Measurements from ENCODE around the gene LIN37. TPM values are rescaled to one million over a fixed set of nuclear protein-coding genes. Genes with fewer than 3 reads are reported as not detected.

The LIN37 gene
- total and polyA plus RNA-seq, 9 of the 15 experiments (the other 6 are each of a cell fraction or from before 2014, with no cell fraction given), result 1.2 to 12.5 (median 8.6) TPM

- TF ChIP-seq ZNF518B (CRISPR knock-in tag; IDR thresholded peaks at IDR 0.05) (no peak), TCF7L2 (IDR thresholded peaks at IDR 0.05; ENCODE audit: low read depth, low read length) (0 out of 2 replicates have a peak, but pooled peaks have one; percentile 2), SIX5 (IDR thresholded peaks at IDR 0.05; ENCODE audit: borderline replicate concordance in 1 of 2, insufficient read depth in 1 of 2, low read depth in 1 of 2, low read length in 2 of 2) (peak; percentile 94), SNIP1 (IDR thresholded peaks at IDR 0.05; ENCODE audit: low read depth) (no peak), ZNF311 (CRISPR knock-in tag; IDR thresholded peaks at IDR 0.05) (no peak), TAF1 (IDR thresholded peaks at IDR 0.05; ENCODE audit: control insufficient read depth, extremely low read depth, insufficient read depth, low read length, severe bottlenecking) (peak; percentile 51), ZSCAN29 (IDR thresholded peaks at IDR 0.05) (no peak), ZNF165 (CRISPR knock-in tag; IDR thresholded peaks at IDR 0.05; ENCODE audit: borderline replicate concordance) (no peak), POLR2G (IDR thresholded peaks at IDR 0.05; ENCODE audit: low read depth, low read length) (peak; percentile 88), NFYB (IDR thresholded peaks at IDR 0.05; ENCODE audit: extremely low read depth, insufficient read length) (no peak), ZHX1 (conservative IDR thresholded peaks at IDR 0.05; ENCODE audit: low read length) (no peak), HDAC1 (IDR thresholded peaks at IDR 0.05) (peak in 1 of 2 experiments; percentile 82; a peak in 1 of 4 replicates)
- TF ChIP-seq, protein P1, sequence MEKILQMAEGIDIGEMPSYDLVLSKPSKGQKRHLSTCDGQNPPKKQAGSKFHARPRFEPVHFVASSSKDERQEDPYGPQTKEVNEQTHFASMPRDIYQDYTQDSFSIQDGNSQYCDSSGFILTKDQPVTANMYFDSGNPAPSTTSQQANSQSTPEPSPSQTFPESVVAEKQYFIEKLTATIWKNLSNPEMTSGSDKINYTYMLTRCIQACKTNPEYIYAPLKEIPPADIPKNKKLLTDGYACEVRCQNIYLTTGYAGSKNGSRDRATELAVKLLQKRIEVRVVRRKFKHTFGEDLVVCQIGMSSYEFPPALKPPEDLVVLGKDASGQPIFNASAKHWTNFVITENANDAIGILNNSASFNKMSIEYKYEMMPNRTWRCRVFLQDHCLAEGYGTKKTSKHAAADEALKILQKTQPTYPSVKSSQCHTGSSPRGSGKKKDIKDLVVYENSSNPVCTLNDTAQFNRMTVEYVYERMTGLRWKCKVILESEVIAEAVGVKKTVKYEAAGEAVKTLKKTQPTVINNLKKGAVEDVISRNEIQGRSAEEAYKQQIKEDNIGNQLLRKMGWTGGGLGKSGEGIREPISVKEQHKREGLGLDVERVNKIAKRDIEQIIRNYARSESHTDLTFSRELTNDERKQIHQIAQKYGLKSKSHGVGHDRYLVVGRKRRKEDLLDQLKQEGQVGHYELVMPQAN (IDR thresholded peaks at IDR 0.05; ENCODE audit: borderline replicate concordance), result peak; percentile 88
- TF ChIP-seq, protein P2, sequence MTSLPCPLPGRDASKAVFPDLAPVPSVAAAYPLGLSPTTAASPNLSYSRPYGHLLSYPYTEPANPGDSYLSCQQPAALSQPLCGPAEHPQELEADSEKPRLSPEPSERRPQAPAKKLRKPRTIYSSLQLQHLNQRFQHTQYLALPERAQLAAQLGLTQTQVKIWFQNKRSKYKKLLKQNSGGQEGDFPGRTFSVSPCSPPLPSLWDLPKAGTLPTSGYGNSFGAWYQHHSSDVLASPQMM (CRISPR knock-in tag; IDR thresholded peaks at IDR 0.05), result no peak
- TF ChIP-seq, protein P3, sequence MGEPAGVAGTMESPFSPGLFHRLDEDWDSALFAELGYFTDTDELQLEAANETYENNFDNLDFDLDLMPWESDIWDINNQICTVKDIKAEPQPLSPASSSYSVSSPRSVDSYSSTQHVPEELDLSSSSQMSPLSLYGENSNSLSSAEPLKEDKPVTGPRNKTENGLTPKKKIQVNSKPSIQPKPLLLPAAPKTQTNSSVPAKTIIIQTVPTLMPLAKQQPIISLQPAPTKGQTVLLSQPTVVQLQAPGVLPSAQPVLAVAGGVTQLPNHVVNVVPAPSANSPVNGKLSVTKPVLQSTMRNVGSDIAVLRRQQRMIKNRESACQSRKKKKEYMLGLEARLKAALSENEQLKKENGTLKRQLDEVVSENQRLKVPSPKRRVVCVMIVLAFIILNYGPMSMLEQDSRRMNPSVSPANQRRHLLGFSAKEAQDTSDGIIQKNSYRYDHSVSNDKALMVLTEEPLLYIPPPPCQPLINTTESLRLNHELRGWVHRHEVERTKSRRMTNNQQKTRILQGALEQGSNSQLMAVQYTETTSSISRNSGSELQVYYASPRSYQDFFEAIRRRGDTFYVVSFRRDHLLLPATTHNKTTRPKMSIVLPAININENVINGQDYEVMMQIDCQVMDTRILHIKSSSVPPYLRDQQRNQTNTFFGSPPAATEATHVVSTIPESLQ (CRISPR knock-in tag; IDR thresholded peaks at IDR 0.05), result 0 out of 2 replicates have a peak, but pooled peaks have one; percentile 19
Measured at GRCh38 chr19:35716801-35717664, 31.3 kb upstream of the LIN37 start (continued).

Data from K562 (cell line).